ENCODE results near the gene RNF115.
"Not testable (repeated sequence)": the region's sequence is repeated elsewhere in the genome, so short reads cannot be mapped to it uniquely, and the experiment has no call there.

The RNF115 gene

DNA sequence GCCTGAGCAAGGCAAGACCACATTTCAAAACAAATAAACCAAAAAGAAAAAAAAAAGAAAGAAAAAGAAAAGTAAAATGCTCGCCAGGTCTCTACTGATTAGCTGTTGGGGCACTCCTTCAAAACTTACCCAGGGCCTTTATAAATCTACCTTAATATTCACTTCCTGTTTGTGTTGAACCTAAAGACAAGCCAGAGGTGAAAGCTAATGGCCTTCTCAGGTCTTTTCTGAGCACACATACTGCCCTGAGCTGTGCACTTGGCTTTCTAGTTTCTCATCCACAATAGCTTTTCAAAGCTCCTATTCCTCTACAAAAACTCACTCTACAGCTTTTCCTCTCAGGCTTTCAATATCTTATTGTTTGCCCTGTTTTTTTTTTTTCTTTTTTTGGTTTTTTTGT is 50.5 kb downstream of the RNF115 start:
- Histone ChIP-seq H3K36me3 (ENCODE audit: control insufficient read depth, low read length) (peaks cover 24% of the 10 kb centered on the region), H3K4me1 (ENCODE audit: control insufficient read depth, low read length) (no peaks in the 10 kb centered on the region), H4K20me1 (ENCODE audit: control insufficient read depth, insufficient read depth, low read depth, low read length) (no peaks in the 10 kb centered on the region), H3K4me3 (ENCODE audit: low read length) (no peak overlapping the region), H3K4me2 (ENCODE audit: low read length) (no peak overlapping the region), H3K9me2 (replicated peaks; ENCODE audit: control insufficient read depth, low read length) (no peaks in the 10 kb centered on the region), H3K27me3 (ENCODE audit: control insufficient read depth, low read length) (no peaks in the 10 kb centered on the region), H3K9me3 (ENCODE audit: control insufficient read depth, insufficient read depth, low read length) (no peaks in the 10 kb centered on the region), H3K79me2 (ENCODE audit: control insufficient read depth, low read length) (no peaks in the 10 kb centered on the region), H3F3A (ENCODE audit: control insufficient read depth, insufficient read depth) (peaks cover 8% of the 10 kb centered on the region), H3K27ac (ENCODE audit: low read depth, low read length) (no peak overlapping the region)
- TF ChIP-seq EZH2phosphoT487 (IDR thresholded peaks at IDR 0.05; ENCODE audit: borderline replicate concordance, low read length): no peak
- TF ChIP-seq, protein P1, sequence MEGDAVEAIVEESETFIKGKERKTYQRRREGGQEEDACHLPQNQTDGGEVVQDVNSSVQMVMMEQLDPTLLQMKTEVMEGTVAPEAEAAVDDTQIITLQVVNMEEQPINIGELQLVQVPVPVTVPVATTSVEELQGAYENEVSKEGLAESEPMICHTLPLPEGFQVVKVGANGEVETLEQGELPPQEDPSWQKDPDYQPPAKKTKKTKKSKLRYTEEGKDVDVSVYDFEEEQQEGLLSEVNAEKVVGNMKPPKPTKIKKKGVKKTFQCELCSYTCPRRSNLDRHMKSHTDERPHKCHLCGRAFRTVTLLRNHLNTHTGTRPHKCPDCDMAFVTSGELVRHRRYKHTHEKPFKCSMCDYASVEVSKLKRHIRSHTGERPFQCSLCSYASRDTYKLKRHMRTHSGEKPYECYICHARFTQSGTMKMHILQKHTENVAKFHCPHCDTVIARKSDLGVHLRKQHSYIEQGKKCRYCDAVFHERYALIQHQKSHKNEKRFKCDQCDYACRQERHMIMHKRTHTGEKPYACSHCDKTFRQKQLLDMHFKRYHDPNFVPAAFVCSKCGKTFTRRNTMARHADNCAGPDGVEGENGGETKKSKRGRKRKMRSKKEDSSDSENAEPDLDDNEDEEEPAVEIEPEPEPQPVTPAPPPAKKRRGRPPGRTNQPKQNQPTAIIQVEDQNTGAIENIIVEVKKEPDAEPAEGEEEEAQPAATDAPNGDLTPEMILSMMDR (IDR thresholded peaks at IDR 0.05; ENCODE audit: low read depth, low read length, poor library complexity, severe bottlenecking): no peak

DNA sequence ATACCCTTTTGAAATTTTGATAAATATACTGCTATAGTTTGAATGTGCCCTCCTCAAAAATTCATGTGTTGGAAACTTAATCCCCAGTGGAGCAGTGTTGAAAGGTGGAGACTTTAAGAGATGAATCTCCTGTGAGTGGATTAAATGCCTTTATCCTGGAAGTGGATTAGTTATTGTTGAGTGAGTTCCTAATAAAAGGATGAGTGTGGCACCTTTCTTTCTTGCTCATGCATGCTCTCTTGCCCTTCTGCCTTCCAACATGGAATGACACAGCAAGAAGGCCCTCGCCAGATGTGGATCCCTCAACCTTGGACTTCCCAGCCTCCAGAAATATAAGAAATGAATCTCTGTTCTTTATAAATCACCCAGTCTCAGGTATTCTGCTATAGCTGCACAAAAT is 52.8 kb downstream of the RNF115 start:
- peaks cover 26% of the 10 kb centered on the region for H3K36me3 ChIP-seq (ENCODE audit: control insufficient read depth, low read length)
- H3K9me3 ChIP-seq (ENCODE audit: control insufficient read depth, insufficient read depth, low read length): no peaks in the 10 kb centered on the region
- no peaks in the 10 kb centered on the region for H3K9me2 ChIP-seq (replicated peaks; ENCODE audit: control insufficient read depth, low read length)
- no peaks in the 10 kb centered on the region for H3K79me2 ChIP-seq (ENCODE audit: control insufficient read depth, low read length)
- H3K4me2 ChIP-seq (ENCODE audit: low read length): no peak overlapping the region
- no peaks in the 10 kb centered on the region for H3K4me1 ChIP-seq (ENCODE audit: control insufficient read depth, low read length)
- H3K27me3 ChIP-seq (ENCODE audit: control insufficient read depth, low read length): no peaks in the 10 kb centered on the region
- TF ChIP-seq EZH2phosphoT487 (IDR thresholded peaks at IDR 0.05; ENCODE audit: borderline replicate concordance, low read length): no peak
- TF ChIP-seq, protein P1 (IDR thresholded peaks at IDR 0.05; ENCODE audit: low read depth, low read length, poor library complexity, severe bottlenecking): no peak
- no peak overlapping the region for H3K27ac ChIP-seq (ENCODE audit: low read depth, low read length)
- peaks cover 8% of the 10 kb centered on the region for H3F3A ChIP-seq (ENCODE audit: control insufficient read depth, insufficient read depth)
- H4K20me1 ChIP-seq (ENCODE audit: control insufficient read depth, insufficient read depth, low read depth, low read length): no peaks in the 10 kb centered on the region
- H3K4me3 ChIP-seq (ENCODE audit: low read length): no peak overlapping the region

DNA sequence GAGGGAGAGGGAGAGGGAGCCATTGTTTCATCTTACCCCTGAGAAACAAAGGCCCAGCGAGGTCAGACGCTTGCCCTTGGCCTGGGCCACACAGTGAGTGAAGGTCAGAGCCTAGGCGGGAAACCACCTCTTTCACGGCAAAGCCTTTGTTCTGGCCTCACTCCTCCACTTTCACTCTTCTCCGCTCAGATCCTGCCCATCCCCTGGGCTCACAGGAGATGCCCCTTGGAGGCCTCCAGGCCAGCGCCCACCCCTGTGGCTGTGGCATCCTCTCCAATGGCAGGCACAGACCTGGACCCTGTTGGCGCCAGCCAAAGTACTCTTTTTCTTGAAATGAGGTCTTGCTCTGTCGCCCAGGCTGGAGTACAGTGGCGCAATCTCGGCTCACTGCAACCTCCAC is 55.9 kb downstream of the RNF115 start:
- not testable (repeated sequence) for H4K20me1 ChIP-seq (ENCODE audit: control insufficient read depth, insufficient read depth, low read depth, low read length); H3K27ac ChIP-seq (ENCODE audit: low read depth, low read length); H3K9me3 ChIP-seq (ENCODE audit: control insufficient read depth, insufficient read depth, low read length); H3K4me3 ChIP-seq (ENCODE audit: low read length); H3K4me2 ChIP-seq (ENCODE audit: low read length); H3K9me2 ChIP-seq (replicated peaks; ENCODE audit: control insufficient read depth, low read length); H3K4me1 ChIP-seq (ENCODE audit: control insufficient read depth, low read length); H3F3A ChIP-seq (ENCODE audit: control insufficient read depth, insufficient read depth); H3K79me2 ChIP-seq (ENCODE audit: control insufficient read depth, low read length); H3K27me3 ChIP-seq (ENCODE audit: control insufficient read depth, low read length)
- H3K36me3 ChIP-seq (ENCODE audit: control insufficient read depth, low read length): peaks cover 29% of the 10 kb centered on the region

DNA sequence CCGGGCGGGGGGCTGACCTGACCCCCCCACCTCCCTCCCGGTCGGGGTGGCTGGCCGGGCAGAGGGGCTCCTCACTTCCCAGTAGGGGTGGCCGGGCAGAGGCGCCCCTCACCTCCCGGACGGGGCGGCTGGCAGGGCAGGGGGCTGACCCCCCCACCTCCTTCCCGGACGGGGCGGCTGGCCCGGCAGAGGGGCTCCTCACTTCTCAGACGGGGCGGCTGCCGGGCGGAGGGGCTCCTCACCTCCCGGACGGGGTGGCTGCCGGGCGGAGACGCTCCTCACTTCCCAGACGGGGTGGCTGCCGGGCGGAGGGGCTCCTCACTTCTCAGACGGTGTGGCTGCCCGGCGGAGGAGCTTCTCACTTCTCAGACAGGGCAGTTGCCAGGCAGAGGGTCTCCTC is 57.0 kb downstream of the RNF115 start:
- H3F3A ChIP-seq (ENCODE audit: control insufficient read depth, insufficient read depth); H3K4me2 ChIP-seq (ENCODE audit: low read length); H3K4me3 ChIP-seq (ENCODE audit: low read length); H3K27ac ChIP-seq (ENCODE audit: low read depth, low read length); H3K9me3 ChIP-seq (ENCODE audit: control insufficient read depth, insufficient read depth, low read length); H3K27me3 ChIP-seq (ENCODE audit: control insufficient read depth, low read length); H3K4me1 ChIP-seq (ENCODE audit: control insufficient read depth, low read length); H3K9me2 ChIP-seq (replicated peaks; ENCODE audit: control insufficient read depth, low read length); H3K79me2 ChIP-seq (ENCODE audit: control insufficient read depth, low read length); H4K20me1 ChIP-seq (ENCODE audit: control insufficient read depth, insufficient read depth, low read depth, low read length): not testable (repeated sequence)
- peaks cover 33% of the 10 kb centered on the region for H3K36me3 ChIP-seq (ENCODE audit: control insufficient read depth, low read length)

DNA sequence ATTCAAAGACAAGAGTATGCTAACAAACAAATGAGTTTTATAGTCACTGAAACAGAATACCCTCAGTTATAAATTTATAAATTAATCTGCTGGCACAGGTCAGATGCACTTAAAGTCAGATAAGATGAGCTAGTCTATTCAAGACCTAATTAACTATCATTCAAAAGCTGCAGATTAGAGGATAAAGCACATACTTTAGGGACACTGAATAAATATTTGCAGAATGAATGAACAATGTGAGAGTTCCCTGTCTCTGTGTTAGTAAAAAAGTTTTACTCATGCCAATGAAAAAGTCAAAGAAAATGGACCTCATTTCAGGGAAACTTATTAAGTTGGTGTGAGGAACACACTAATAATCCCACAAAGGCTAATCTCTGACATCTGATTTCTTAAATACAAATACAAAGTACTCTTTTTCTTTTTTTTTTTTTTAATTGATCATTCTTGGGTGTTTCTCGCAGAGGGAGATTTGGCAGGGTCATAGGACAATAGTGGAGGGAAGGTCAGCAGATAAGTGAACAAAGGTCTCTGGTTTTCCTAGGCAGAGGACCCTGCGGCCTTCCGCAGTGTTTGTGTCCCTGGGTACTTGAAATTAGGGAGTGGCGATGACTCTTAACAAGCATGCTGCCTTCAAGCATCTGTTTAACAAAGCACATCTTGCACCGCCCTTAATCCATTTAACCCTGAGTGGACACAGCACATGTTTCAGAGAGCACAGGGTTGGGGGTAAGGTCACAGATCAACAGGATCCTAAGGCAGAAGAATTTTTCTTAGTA is 58.1 kb downstream of the RNF115 start:
- Histone ChIP-seq H3K9me3 (ENCODE audit: control insufficient read depth, insufficient read depth, low read length) (peaks cover 14% of the 10 kb centered on the region; the same call in 1 of the 2 replicates), H3K36me3 (ENCODE audit: control insufficient read depth, low read length) (peaks cover 30% of the 10 kb centered on the region)
- not testable (repeated sequence) for H3K27ac ChIP-seq (ENCODE audit: low read depth, low read length); H3K4me3 ChIP-seq (ENCODE audit: low read length); H3F3A ChIP-seq (ENCODE audit: control insufficient read depth, insufficient read depth); H3K79me2 ChIP-seq (ENCODE audit: control insufficient read depth, low read length); H3K4me1 ChIP-seq (ENCODE audit: control insufficient read depth, low read length); H4K20me1 ChIP-seq (ENCODE audit: control insufficient read depth, insufficient read depth, low read depth, low read length); H3K4me2 ChIP-seq (ENCODE audit: low read length); H3K27me3 ChIP-seq (ENCODE audit: control insufficient read depth, low read length); H3K9me2 ChIP-seq (replicated peaks; ENCODE audit: control insufficient read depth, low read length)

DNA sequence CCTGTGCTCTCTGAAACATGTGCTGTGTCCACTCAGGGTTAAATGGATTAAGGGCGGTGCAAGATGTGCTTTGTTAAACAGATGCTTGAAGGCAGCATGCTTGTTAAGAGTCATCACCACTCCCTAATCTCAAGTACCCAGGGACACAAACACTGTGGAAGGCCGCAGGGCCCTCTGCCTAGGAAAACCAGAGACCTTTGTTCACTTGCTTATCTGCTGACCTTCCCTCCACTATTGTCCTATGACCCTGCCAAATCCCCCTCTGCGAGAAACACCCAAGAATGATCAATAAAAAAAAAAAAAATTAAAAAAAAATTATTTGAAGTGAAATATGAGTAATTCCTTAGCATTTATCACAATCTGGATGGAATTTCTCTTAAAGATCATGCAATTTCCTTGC is 58.8 kb downstream of the RNF115 start:
- Histone ChIP-seq H3K9me3 (ENCODE audit: control insufficient read depth, insufficient read depth, low read length) (peaks cover 14% of the 10 kb centered on the region; the same call in 1 of the 2 replicates), H3K36me3 (ENCODE audit: control insufficient read depth, low read length) (peaks cover 28% of the 10 kb centered on the region)

More for the DNA sequence above, 58.8 kb downstream of the RNF115 start:
- not testable (repeated sequence) for H3K4me3 ChIP-seq (ENCODE audit: low read length); H3K79me2 ChIP-seq (ENCODE audit: control insufficient read depth, low read length); H3F3A ChIP-seq (ENCODE audit: control insufficient read depth, insufficient read depth); H3K27me3 ChIP-seq (ENCODE audit: control insufficient read depth, low read length); H3K4me2 ChIP-seq (ENCODE audit: low read length); H3K9me2 ChIP-seq (replicated peaks; ENCODE audit: control insufficient read depth, low read length); H3K4me1 ChIP-seq (ENCODE audit: control insufficient read depth, low read length); H4K20me1 ChIP-seq (ENCODE audit: control insufficient read depth, insufficient read depth, low read depth, low read length); H3K27ac ChIP-seq (ENCODE audit: low read depth, low read length)

All from DOHH2 (cell line).